ENCODE results near the gene GORASP1. TPM values are rescaled to one million over a fixed set of nuclear protein-coding genes. Genes with fewer than 3 reads are reported as not detected.

GORASP1 gene
- polyA plus RNA-seq, 4 donors, result 30.5 to 60.0 (median 42.4) TPM

DNA sequence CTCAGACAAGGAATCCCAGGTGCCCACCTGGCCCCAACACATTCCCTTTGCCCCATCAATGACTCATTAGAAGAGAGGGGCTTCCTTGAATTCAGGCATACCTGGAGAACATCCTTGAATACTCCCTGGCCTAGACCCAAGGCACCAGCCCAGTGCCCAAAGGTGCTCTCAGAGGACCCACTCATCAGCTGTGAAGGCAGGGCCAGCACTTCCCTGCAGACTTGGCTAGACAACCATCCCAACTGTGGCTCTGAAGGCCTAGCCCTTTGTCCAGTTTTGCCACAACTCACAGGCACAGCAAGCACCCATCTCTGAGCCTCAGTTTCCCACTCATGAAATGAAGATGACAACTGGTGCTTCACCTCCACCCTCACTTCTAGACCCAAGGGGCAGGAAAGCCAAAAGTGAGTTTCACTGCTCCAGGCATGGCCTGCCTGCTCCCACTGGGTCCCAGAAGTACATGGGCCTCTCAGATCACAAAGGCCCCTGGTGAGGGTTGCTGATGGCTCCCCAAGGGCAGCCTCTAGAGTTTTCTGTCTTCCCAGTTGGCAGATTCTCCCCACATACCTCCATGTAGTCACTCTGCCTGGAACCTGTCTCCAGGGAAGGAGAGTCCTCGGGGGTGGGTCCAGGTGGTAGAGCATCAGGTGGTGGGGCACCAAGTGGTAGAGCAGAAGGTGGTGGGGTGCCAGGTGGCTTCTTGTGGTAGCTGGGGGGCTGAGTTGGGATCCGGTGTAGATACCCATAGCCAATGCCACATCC is 7.5 kb downstream of the GORASP1 start:
- no peaks in the 10 kb centered on the region for H3K27me3 ChIP-seq (ENCODE audit: control insufficient read depth in 3 of 3, insufficient read depth in 3 of 3, low read length in 3 of 3)
- DNase-seq (no peak), FAIRE-seq (no peak)
- WGBS, 3 donors, result 86 to 93% (median 93%) methylated on average over 2 of the region's 2 CpGs
- H3K4me3 ChIP-seq (ENCODE audit: low read depth in 1 of 3, low read length in 3 of 3), result no peak overlapping the region
- no peaks in the 10 kb centered on the region for H3K4me1 ChIP-seq (ENCODE audit: control insufficient read depth in 3 of 3, insufficient read depth in 2 of 3, low read depth in 1 of 3, low read length in 2 of 3)
- H3K9me3 ChIP-seq (ENCODE audit: control insufficient read depth in 2 of 2, insufficient read depth in 1 of 2, low read depth in 1 of 2, low read length in 1 of 2), result no peaks in the 10 kb centered on the region
- no peak overlapping the region for H3K27ac ChIP-seq (ENCODE audit: low read depth in 1 of 3, low read length in 2 of 3)
- peaks cover 16 to 79% (median 21%) of the 10 kb centered on the region in 3 donors for H3K36me3 ChIP-seq (ENCODE audit: control insufficient read depth in 3 of 3, insufficient read depth in 2 of 3, low read depth in 1 of 3, low read length in 3 of 3)

DNA sequence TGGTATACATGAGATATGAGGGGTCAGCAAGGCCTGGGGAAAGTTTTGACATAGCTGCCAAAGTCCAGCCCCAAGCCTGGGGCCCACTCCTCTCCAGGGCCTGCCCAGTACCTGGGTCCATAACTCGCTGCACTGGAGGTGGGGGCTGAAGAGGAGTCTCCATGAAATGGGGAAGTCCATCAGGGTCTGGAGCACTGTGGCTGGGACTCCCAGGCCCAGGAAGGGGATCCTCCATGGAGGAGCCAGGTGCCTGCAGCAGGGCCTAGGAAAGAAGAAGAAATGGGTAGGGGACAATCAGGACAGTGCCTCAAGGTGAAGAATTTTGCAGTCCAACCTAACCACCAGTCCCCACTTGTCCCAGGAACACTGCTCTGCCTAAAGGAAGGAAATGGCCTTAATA is 8.2 kb downstream of the GORASP1 start:
- no peak overlapping the region for H3K27ac ChIP-seq (ENCODE audit: low read depth in 1 of 3, low read length in 2 of 3)
- H3K27me3 ChIP-seq (ENCODE audit: control insufficient read depth in 3 of 3, insufficient read depth in 3 of 3, low read length in 3 of 3), result no peaks in the 10 kb centered on the region
- H3K36me3 ChIP-seq (ENCODE audit: control insufficient read depth in 3 of 3, insufficient read depth in 2 of 3, low read depth in 1 of 3, low read length in 3 of 3), result peaks cover 19 to 72% (median 21%) of the 10 kb centered on the region in 3 donors
- FAIRE-seq (no peak), DNase-seq (no peak)
- WGBS, 3 donors, result 86 to 100% (median 100%) methylated on average over 1 of the region's 1 CpG
- no peaks in the 10 kb centered on the region for H3K4me1 ChIP-seq (ENCODE audit: control insufficient read depth in 3 of 3, insufficient read depth in 2 of 3, low read depth in 1 of 3, low read length in 2 of 3)
- no peak overlapping the region for H3K4me3 ChIP-seq (ENCODE audit: low read depth in 1 of 3, low read length in 3 of 3)
- H3K9me3 ChIP-seq (ENCODE audit: control insufficient read depth in 2 of 2, insufficient read depth in 1 of 2, low read depth in 1 of 2, low read length in 1 of 2), result no peaks in the 10 kb centered on the region

DNA sequence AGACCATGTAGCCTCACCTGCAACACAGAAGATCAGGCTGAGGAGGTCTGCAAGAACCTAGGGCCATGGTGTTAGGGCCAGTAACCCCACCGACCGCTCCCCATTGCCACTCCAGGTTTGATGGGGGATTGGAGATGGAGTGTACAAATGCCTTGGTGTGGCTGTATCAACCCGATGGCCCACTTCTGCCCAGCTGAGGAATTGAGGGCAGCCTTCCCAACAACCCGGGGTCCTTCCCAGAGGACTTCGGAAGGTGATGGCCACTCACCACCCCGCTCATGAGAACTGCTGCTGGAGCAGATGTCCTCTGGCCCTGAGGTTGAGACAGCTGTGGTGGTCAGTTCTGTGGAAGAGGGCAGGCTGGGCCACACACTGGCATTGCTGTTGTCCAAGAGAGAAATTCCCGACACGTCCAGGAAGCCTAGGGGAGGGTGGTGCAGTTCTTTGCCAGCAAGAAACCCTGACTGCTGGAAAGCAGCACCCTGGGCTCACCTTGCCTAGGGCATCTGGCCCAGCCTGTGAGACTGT is 8.9 kb downstream of the GORASP1 start:
- H3K36me3 ChIP-seq (ENCODE audit: control insufficient read depth in 3 of 3, insufficient read depth in 2 of 3, low read depth in 1 of 3, low read length in 3 of 3), result peaks cover 22 to 68% (median 27%) of the 10 kb centered on the region in 3 donors

DNA sequence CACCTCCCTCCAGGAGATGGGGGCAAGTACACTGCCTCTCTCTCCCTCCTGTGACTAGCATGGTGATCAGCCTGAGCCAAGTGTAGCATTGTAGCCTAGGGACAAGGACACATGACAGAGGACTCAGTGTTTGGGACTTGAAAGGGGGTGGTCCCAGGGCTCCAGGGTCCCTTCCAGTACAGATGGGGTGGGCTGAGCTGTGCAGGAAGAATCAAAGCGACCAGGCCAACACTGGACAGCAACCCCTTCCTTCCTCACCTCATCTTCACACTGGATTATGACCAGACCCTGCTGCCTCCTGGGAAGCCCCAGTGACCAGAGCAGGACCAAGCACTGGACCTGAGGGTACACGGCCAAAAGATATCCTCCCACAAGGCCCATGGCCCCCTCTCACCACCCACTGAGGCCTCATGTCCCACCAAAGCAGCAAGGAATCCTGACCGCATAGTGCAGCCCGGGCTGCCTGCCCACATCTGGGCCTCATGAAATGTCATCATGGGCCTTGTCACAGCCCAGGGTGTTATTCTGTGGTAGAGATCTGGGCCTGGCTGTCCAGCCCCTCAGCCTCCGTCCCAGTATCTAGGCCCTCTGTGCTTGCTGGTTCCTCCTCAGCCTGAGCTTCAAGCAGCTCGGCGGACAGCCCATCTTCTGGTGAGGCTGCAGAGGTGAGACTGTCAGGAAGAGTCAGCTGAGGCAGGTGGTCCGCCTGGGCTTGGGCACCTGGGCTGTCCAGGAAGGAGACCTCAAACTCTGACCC is 9.5 kb downstream of the GORASP1 start:
- Histone ChIP-seq H3K27me3 (ENCODE audit: control insufficient read depth in 3 of 3, insufficient read depth in 3 of 3, low read length in 3 of 3) (no peaks in the 10 kb centered on the region), H3K27ac (ENCODE audit: low read depth in 1 of 3, low read length in 2 of 3) (no peak overlapping the region), H3K9me3 (ENCODE audit: control insufficient read depth in 2 of 2, insufficient read depth in 1 of 2, low read depth in 1 of 2, low read length in 1 of 2) (no peaks in the 10 kb centered on the region), H3K4me1 (ENCODE audit: control insufficient read depth in 3 of 3, insufficient read depth in 2 of 3, low read depth in 1 of 3, low read length in 2 of 3) (no peaks in the 10 kb centered on the region), H3K4me3 (ENCODE audit: low read depth in 1 of 3, low read length in 3 of 3) (no peak overlapping the region), H3K36me3 (ENCODE audit: control insufficient read depth in 3 of 3, insufficient read depth in 2 of 3, low read depth in 1 of 3, low read length in 3 of 3) (peaks cover 24 to 67% (median 27%) of the 10 kb centered on the region in 3 donors)
- 88 to 93% (median 88%) methylated on average over 8 of the region's 8 CpGs for WGBS, 3 donors
- no peak for DNase-seq
- no peak for FAIRE-seq

More for the DNA sequence above, 8.9 kb downstream of the GORASP1 start:
- DNase-seq (no peak), FAIRE-seq (no peak)
- WGBS, 3 donors, result 91 to 96% (median 94%) methylated on average over 8 of the region's 8 CpGs
- no peak overlapping the region for H3K27ac ChIP-seq (ENCODE audit: low read depth in 1 of 3, low read length in 2 of 3)
- no peak overlapping the region for H3K4me3 ChIP-seq (ENCODE audit: low read depth in 1 of 3, low read length in 3 of 3)
- no peaks in the 10 kb centered on the region for H3K9me3 ChIP-seq (ENCODE audit: control insufficient read depth in 2 of 2, insufficient read depth in 1 of 2, low read depth in 1 of 2, low read length in 1 of 2)
- no peaks in the 10 kb centered on the region for H3K27me3 ChIP-seq (ENCODE audit: control insufficient read depth in 3 of 3, insufficient read depth in 3 of 3, low read length in 3 of 3)
- no peaks in the 10 kb centered on the region for H3K4me1 ChIP-seq (ENCODE audit: control insufficient read depth in 3 of 3, insufficient read depth in 2 of 3, low read depth in 1 of 3, low read length in 2 of 3)

DNA sequence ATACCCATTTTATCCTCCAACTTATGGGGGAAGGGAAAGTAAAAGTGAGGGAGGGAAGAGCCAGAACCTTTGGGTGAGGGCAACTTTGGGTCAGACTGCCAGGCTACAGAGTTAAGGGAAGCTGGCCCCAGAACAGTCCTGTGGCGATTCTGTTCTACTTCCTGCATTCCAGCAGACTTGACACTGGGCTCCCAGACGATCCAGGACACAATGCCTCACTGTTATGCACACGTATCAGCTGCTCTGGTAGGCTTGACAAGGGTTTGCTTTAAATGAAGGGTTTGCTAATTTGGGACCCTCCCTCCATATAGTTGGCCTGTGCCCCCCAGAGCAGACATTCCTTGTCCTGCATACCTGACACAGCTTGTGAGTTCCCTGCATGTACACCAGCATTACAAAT is 10.7 kb downstream of the GORASP1 start:
- no peak overlapping the region for H3K4me3 ChIP-seq (ENCODE audit: low read depth in 1 of 3, low read length in 3 of 3)
- FAIRE-seq (no peak), DNase-seq (no peak)
- peaks cover 26 to 67% (median 27%) of the 10 kb centered on the region in 3 donors for H3K36me3 ChIP-seq (ENCODE audit: control insufficient read depth in 3 of 3, insufficient read depth in 2 of 3, low read depth in 1 of 3, low read length in 3 of 3)
- H3K9me3 ChIP-seq (ENCODE audit: control insufficient read depth in 2 of 2, insufficient read depth in 1 of 2, low read depth in 1 of 2, low read length in 1 of 2), result no peaks in the 10 kb centered on the region
- no peak overlapping the region for H3K27ac ChIP-seq (ENCODE audit: low read depth in 1 of 3, low read length in 2 of 3)
- H3K4me1 ChIP-seq (ENCODE audit: control insufficient read depth in 3 of 3, insufficient read depth in 2 of 3, low read depth in 1 of 3, low read length in 2 of 3), result no peaks in the 10 kb centered on the region
- H3K27me3 ChIP-seq (ENCODE audit: control insufficient read depth in 3 of 3, insufficient read depth in 3 of 3, low read length in 3 of 3), result no peaks in the 10 kb centered on the region
- WGBS, 3 donors, result 23 to 44% (median 30%) methylated on average over 3 of the region's 3 CpGs

DNA sequence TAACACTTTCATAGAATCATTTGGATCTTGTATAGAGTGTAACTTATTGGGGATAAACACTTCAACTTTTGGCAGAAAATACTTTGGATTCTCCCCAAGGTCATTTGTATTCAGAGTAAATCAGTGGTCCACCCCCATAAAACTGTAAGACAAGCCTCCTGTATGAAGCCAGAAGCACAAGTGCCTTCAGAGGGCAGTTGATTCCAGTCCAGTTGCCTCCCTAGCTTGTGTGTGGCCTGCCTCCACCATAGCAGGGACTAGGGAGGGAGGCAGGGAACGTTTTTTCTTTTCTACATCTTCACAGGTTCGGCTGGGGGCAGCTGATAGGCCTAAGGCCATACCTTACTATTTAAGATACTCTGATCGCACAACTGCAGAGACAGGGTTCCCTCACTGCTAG is 11.6 kb downstream of the GORASP1 start:
- no peak for FAIRE-seq
- Histone ChIP-seq H3K27ac (ENCODE audit: low read depth in 1 of 3, low read length in 2 of 3) (no peak overlapping the region), H3K36me3 (ENCODE audit: control insufficient read depth in 3 of 3, insufficient read depth in 2 of 3, low read depth in 1 of 3, low read length in 3 of 3) (peaks cover 27 to 63% (median 27%) of the 10 kb centered on the region in 3 donors)

DNA sequence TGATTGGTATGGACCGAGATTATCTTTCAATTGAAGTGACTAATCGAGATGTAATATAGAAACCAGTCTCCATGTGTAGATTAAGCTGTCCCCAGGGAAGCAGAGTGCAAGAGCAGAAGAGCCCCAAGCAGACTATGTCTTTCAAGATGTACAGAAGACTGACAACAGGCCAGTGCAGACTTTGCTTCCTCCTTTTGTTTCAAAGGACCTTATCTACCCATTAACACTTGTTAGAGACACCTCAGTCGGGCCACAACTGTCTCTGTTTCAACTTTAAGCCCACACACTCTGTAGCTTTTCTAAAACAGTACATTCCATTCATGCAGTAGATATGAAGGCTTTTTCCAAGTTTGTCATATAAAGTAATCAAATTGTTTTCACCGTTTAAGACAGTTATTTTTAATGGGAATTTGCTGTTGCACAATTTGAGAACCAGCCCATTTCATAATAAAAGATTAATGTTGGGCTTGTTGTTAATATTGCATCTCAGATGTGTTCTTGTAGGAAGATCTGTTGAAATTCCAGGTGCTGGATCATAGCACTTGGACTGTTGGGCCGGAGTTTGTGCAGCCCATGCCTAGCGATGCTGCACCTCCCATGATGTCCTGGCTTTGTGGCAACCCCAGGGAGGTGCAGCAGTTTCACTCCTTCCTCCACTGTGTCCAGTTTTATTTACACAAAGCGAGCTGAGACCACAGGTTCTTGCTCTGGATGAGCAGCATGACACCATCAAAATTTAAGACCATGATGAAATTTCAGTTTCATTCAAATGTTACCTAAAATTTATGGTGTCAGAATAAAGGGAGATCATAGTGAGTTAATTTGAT is 12.4 kb downstream of the GORASP1 start:
- no peak for FAIRE-seq
- Histone ChIP-seq H3K4me3 (ENCODE audit: low read depth in 1 of 3, low read length in 3 of 3) (no peak overlapping the region), H3K9me3 (ENCODE audit: control insufficient read depth in 2 of 2, insufficient read depth in 1 of 2, low read depth in 1 of 2, low read length in 1 of 2) (no peaks in the 10 kb centered on the region), H3K36me3 (ENCODE audit: control insufficient read depth in 3 of 3, insufficient read depth in 2 of 3, low read depth in 1 of 3, low read length in 3 of 3) (peaks cover 22 to 55% (median 28%) of the 10 kb centered on the region in 3 donors), H3K4me1 (ENCODE audit: control insufficient read depth in 3 of 3, insufficient read depth in 2 of 3, low read depth in 1 of 3, low read length in 2 of 3) (no peaks in the 10 kb centered on the region), H3K27ac (ENCODE audit: low read depth in 1 of 3, low read length in 2 of 3) (no peak overlapping the region), H3K27me3 (ENCODE audit: control insufficient read depth in 3 of 3, insufficient read depth in 3 of 3, low read length in 3 of 3) (no peaks in the 10 kb centered on the region)
- no peak for DNase-seq
- 80 to 83% (median 80%) methylated on average over 7 of the region's 7 CpGs for WGBS, 3 donors

More for the DNA sequence above, 11.6 kb downstream of the GORASP1 start:
- DNase-seq, result no peak
- no peaks in the 10 kb centered on the region for H3K27me3 ChIP-seq (ENCODE audit: control insufficient read depth in 3 of 3, insufficient read depth in 3 of 3, low read length in 3 of 3)
- H3K4me1 ChIP-seq (ENCODE audit: control insufficient read depth in 3 of 3, insufficient read depth in 2 of 3, low read depth in 1 of 3, low read length in 2 of 3), result no peaks in the 10 kb centered on the region
- WGBS, 3 donors, result 67 to 78% (median 70%) methylated on average over 3 of the region's 3 CpGs
- H3K4me3 ChIP-seq (ENCODE audit: low read depth in 1 of 3, low read length in 3 of 3), result no peak overlapping the region
- H3K9me3 ChIP-seq (ENCODE audit: control insufficient read depth in 2 of 2, insufficient read depth in 1 of 2, low read depth in 1 of 2, low read length in 1 of 2), result no peaks in the 10 kb centered on the region

DNA sequence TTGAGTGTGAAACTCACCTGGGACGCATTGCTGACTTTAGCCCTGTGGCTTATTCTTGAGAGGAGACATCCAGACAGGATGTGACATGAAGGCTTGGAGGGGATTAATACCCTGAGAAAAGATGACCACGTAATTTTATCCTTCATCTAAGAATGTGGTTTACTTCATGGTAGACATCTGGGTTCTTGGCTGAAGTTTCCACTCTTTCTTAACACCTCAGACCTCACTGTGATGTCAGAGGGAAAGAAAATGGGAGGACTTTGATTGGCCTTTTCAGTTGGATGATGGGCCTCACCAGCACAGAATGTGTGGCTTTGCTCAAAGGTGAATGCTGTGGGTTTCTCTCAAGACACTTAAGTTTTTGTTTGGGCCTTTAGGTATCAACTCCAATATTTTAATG is 16.5 kb downstream of the GORASP1 start:
- FAIRE-seq, result no peak
- peaks cover 19 to 36% (median 31%) of the 10 kb centered on the region in 3 donors for H3K36me3 ChIP-seq (ENCODE audit: control insufficient read depth in 3 of 3, insufficient read depth in 2 of 3, low read depth in 1 of 3, low read length in 3 of 3)
- DNase-seq, result no peak

More for the DNA sequence above, 16.5 kb downstream of the GORASP1 start:
- 89 to 91% (median 89%) methylated on average over 2 of the region's 2 CpGs for WGBS, 3 donors
- Histone ChIP-seq H3K27me3 (ENCODE audit: control insufficient read depth in 3 of 3, insufficient read depth in 3 of 3, low read length in 3 of 3) (no peaks in the 10 kb centered on the region), H3K4me1 (ENCODE audit: control insufficient read depth in 3 of 3, insufficient read depth in 2 of 3, low read depth in 1 of 3, low read length in 2 of 3) (no peaks in the 10 kb centered on the region), H3K4me3 (ENCODE audit: low read depth in 1 of 3, low read length in 3 of 3) (no peak overlapping the region), H3K27ac (ENCODE audit: low read depth in 1 of 3, low read length in 2 of 3) (no peak overlapping the region), H3K9me3 (ENCODE audit: control insufficient read depth in 2 of 2, insufficient read depth in 1 of 2, low read depth in 1 of 2, low read length in 1 of 2) (no peaks in the 10 kb centered on the region)

Data from small intestine (tissue), 7 donors.